Liver (tissue), 9 donors: ENCODE measurements around the gene STK32C. TPM values are rescaled to one million over a fixed set of nuclear protein-coding genes. Genes with fewer than 3 reads are reported as not detected.

Experiments
- DNase-seq: peaks from one replicate; pipeline ENCODE4 v3.0.0-alpha.2; 2017; ENCODE audit warnings: low spot score
- H3K27ac ChIP-seq, 2 donors: one replicate each; pipeline ENCODE4 v1.7.0; 2013; ENCODE audit warnings: inconsistent platforms in 2 of 2, low read length in 2 of 2, control low read depth in 1 of 2, low read depth in 1 of 2, mild to moderate bottlenecking in 1 of 2
- H3K27me3 ChIP-seq, 4 donors: one replicate each; pipeline versions ENCODE4 v1.6.1 to v1.7.0; 2013; ENCODE audit warnings: low read length in 3 of 4, inconsistent platforms in 1 of 4, mild to moderate bottlenecking in 1 of 4, moderate library complexity in 1 of 4; ENCODE audit not compliant: control insufficient read depth in 4 of 4, insufficient read depth in 4 of 4
- H3K36me3 ChIP-seq, 4 donors: one replicate each; pipeline versions ENCODE4 v1.6.1 to v1.7.0; 2013; ENCODE audit warnings: low read length in 3 of 4, mild to moderate bottlenecking in 3 of 4, low read depth in 1 of 4, moderate library complexity in 1 of 4; ENCODE audit not compliant: control insufficient read depth in 4 of 4, insufficient read depth in 3 of 4
- H3K4me1 ChIP-seq, 4 donors: one replicate each; pipeline versions ENCODE4 v1.6.1 to v1.7.0; 2013; ENCODE audit warnings: low read length in 3 of 4, mild to moderate bottlenecking in 3 of 4, moderate library complexity in 1 of 4; ENCODE audit not compliant: control insufficient read depth in 4 of 4, insufficient read depth in 4 of 4
- H3K4me3 ChIP-seq, 3 donors: one replicate each; pipeline versions ENCODE4 v1.6.1 to v1.7.0; 2013; ENCODE audit warnings: low read length in 3 of 3, control low read depth in 1 of 3, low read depth in 1 of 3, mild to moderate bottlenecking in 1 of 3
- H3K9ac ChIP-seq, 2 donors: one replicate each; pipeline ENCODE4 v1.7.0; 2013; ENCODE audit warnings: low read length in 2 of 2, mild to moderate bottlenecking in 2 of 2, moderate library complexity in 2 of 2, control low read depth in 1 of 2, low read depth in 1 of 2
- H3K9me3 ChIP-seq, 4 donors: one replicate each; pipeline versions ENCODE4 v1.6.1 to v1.7.0; 2013; ENCODE audit warnings: low read length in 3 of 4; ENCODE audit not compliant: control insufficient read depth in 4 of 4
- CTCF ChIP-seq: fragments of 150-350 bp; IDR thresholded peaks from 2 replicates; pipeline ENCODE4 v1.5.1; 2017; ENCODE audit warnings: improper control_type of control experiment, low read depth, low read length; ENCODE audit not compliant: missing input control
- EGR1 ChIP-seq, 2 donors: IDR thresholded peaks; 2 replicates each; pipeline ENCODE4 v1.6.1; 2016 to 2018; ENCODE audit warnings: antibody characterized with exemption in 2 of 2, low read depth in 2 of 2
- FOXA1 ChIP-seq: IDR thresholded peaks from 2 replicates; pipeline ENCODE4 v1.6.1; 2016; ENCODE audit warnings: antibody characterized with exemption
- FOXA2 ChIP-seq: IDR thresholded peaks from 2 replicates; pipeline ENCODE4 v1.6.1; 2016; ENCODE audit warnings: antibody characterized with exemption
- GABPA ChIP-seq, 2 donors: IDR thresholded peaks in 1 of 2; conservative IDR thresholded peaks in 1 of 2; 2 replicates each; pipeline ENCODE4 v1.6.1; 2016; ENCODE audit warnings: antibody characterized with exemption in 2 of 2, mild to moderate bottlenecking in 1 of 2, moderate library complexity in 1 of 2
- HNF4A ChIP-seq, 2 donors: conservative IDR thresholded peaks; 2 replicates each; pipeline ENCODE4 v1.6.1; 2016; ENCODE audit warnings: antibody characterized with exemption in 2 of 2, mild to moderate bottlenecking in 2 of 2
- HNF4G ChIP-seq: IDR thresholded peaks from 2 replicates; pipeline ENCODE4 v1.6.1; 2016; ENCODE audit warnings: antibody characterized with exemption
- JUND ChIP-seq, 2 donors: IDR thresholded peaks; 2 replicates each; pipeline ENCODE4 v1.6.1; 2016; ENCODE audit warnings: antibody characterized with exemption in 2 of 2
- MAX ChIP-seq: IDR thresholded peaks from 2 replicates; pipeline ENCODE4 v1.6.1; 2016; ENCODE audit warnings: antibody characterized with exemption
- NR2F2 ChIP-seq: IDR thresholded peaks from 2 replicates; pipeline ENCODE4 v1.6.1; 2016; ENCODE audit warnings: antibody characterized with exemption
- RAD21 ChIP-seq, 2 donors: IDR thresholded peaks; 2 replicates each; pipeline ENCODE4 v1.6.1; 2016; ENCODE audit warnings: antibody characterized with exemption in 2 of 2, mild to moderate bottlenecking in 2 of 2
- REST ChIP-seq: IDR thresholded peaks from 2 replicates; pipeline ENCODE4 v1.6.1; 2016; ENCODE audit warnings: antibody characterized with exemption, mild to moderate bottlenecking
- RXRA ChIP-seq, 2 donors: IDR thresholded peaks; 2 replicates each; pipeline ENCODE4 v1.6.1; 2017 to 2018; ENCODE audit warnings: antibody characterized with exemption in 2 of 2, mild to moderate bottlenecking in 1 of 2
- SP1 ChIP-seq: IDR thresholded peaks from 2 replicates; pipeline ENCODE4 v1.6.1; 2018; ENCODE audit warnings: antibody characterized with exemption, mild to moderate bottlenecking
- TAF1 ChIP-seq: conservative IDR thresholded peaks from 2 replicates; pipeline ENCODE4 v1.6.1; 2016; ENCODE audit warnings: antibody characterized with exemption, mild to moderate bottlenecking
- ZBTB33 ChIP-seq: IDR thresholded peaks from 2 replicates; pipeline ENCODE4 v1.6.1; 2016; ENCODE audit warnings: antibody characterized with exemption
- WGBS: extraction: QIAGEN DNeasy Blood & Tissue Kit; methylation state at CpG from one replicate; pipeline ENCODE4 v1.1.7; 2013; 5-methylcytosine and 5-hydroxymethylcytosine counted together
- polyA plus RNA-seq, 2 donors: library from polyadenylated mRNA; stranded (reverse) in 1 of 2; unstranded in 1 of 2; fragments of 200-250 nt in 1 of 2; fragments of >200 nt in 1 of 2; fragmentation: Nextera tagmentation in 1 of 2; extraction: Ambion mirVana in 1 of 2; gene quantifications; one replicate each; pipeline versions ENCODE4 v1.2.1 to v1.2.3, GENCODE V29; 2013 to 2015
- total RNA-seq, 2 donors: library from RNA; depleted of rRNA; stranded (reverse); fragments of >200 nt; gene quantifications; one replicate each; pipeline ENCODE4 v1.2.3, GENCODE V29; 2014
- TF ChIP-seq, protein P1 (sequence below): IDR thresholded peaks from 2 replicates; pipeline ENCODE4 v1.6.1; 2016; ENCODE audit warnings: antibody characterized with exemption
- donor health status: healthy.
- donor health status: healthy.
- donor health status: healthy.
- donor health status: healthy.
- donor health status: healthy.

Gene STK32C
- total and polyA plus RNA-seq, 4 donors: 1.8 to 4.6 (median 2.2) TPM

GRCh38 chr10:132255489-132256344 lies 52.0 kb downstream of the STK32C start:
- no peak for DNase-seq
- Histone ChIP-seq H3K9me3 (no peaks in the 10 kb centered on the region), H3K36me3 (no peaks in the 10 kb centered on the region), H3K4me3 (no peak overlapping the region), H3K27me3 (no peaks in the 10 kb centered on the region), H3K9ac (no peak overlapping the region), H3K4me1 (no peaks in the 10 kb centered on the region), H3K27ac (no peak overlapping the region)
- TF ChIP-seq CTCF (no peak), FOXA2 (no peak), JUND (IDR thresholded peaks at IDR 0.05) (no peak), MAX (no peak), RAD21 (IDR thresholded peaks at IDR 0.05) (no peak), SP1 (no peak), ZBTB33 (no peak)
- 77% methylated on average over 23 of the region's 23 CpGs for WGBS

GRCh38 chr10:132254841-132255240 lies 52.9 kb downstream of the STK32C start:
- no peak for TF ChIP-seq SP1
- TF ChIP-seq TAF1: no peak
- no peak for TF ChIP-seq HNF4A (conservative IDR thresholded peaks at IDR 0.05)
- TF ChIP-seq FOXA2: no peak
- no peak for TF ChIP-seq CTCF
- TF ChIP-seq REST: no peak
- no peak for TF ChIP-seq NR2F2
- TF ChIP-seq MAX: no peak
- TF ChIP-seq HNF4G: no peak
- TF ChIP-seq, protein P1, sequence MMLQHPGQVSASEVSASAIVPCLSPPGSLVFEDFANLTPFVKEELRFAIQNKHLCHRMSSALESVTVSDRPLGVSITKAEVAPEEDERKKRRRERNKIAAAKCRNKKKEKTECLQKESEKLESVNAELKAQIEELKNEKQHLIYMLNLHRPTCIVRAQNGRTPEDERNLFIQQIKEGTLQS: no peak
- no peak for TF ChIP-seq ZBTB33
- no peak for TF ChIP-seq GABPA (IDR thresholded peaks at IDR 0.05 in 1 of 2, conservative IDR thresholded peaks at IDR 0.05 in 1 of 2)
- TF ChIP-seq RXRA (IDR thresholded peaks at IDR 0.05): no peak
- no peak for TF ChIP-seq FOXA1
- TF ChIP-seq JUND (IDR thresholded peaks at IDR 0.05): no peak
- TF ChIP-seq EGR1 (IDR thresholded peaks at IDR 0.05; ENCODE audit: low read depth in 2 of 2): no peak
- no peak for DNase-seq
- Histone ChIP-seq H3K36me3 (no peaks in the 10 kb centered on the region), H3K4me1 (no peaks in the 10 kb centered on the region), H3K4me3 (no peak overlapping the region), H3K27ac (no peak overlapping the region), H3K9ac (no peak overlapping the region), H3K9me3 (no peaks in the 10 kb centered on the region), H3K27me3 (no peaks in the 10 kb centered on the region)
- WGBS: 78% methylated on average over 14 of the region's 14 CpGs
